ENCODE data around the gene PARP11.

The PARP11 gene

DNA sequence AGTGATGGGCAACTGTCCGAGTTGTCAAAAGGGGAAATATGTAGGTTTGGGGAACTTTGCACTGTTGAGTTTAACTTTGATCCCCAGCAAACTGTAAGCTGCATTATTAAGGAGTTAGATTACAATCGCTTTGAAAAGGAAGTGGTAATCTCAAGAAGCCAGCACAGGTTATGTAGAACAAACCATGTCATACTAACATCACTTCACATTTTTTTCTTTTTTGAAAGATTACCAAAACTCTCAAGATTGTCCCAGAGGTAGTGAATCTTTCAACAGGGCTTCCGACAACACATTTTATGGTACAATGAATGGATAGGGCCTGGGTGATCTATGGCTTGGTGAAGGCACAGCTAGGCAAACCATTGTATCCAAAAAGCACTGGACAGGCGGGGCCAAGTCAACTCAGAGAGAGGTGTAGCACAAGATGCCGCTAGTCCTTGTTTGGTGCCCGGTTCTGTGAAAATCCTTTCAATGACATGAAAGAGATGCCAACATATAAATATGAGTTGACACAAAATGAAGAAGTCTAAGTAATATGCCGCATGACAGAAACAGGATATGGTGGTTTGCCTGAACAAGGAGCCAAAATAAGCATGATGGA lies 24.3 kb upstream of the PARP11 start:
- in situ Hi-C loops (cut with HindIII; ENCODE audit: low sequenced_read_pairs): no loop called here
- DNase-seq (ENCODE audit: low read depth, low spot score): no peak
- TF ChIP-seq, protein P1, sequence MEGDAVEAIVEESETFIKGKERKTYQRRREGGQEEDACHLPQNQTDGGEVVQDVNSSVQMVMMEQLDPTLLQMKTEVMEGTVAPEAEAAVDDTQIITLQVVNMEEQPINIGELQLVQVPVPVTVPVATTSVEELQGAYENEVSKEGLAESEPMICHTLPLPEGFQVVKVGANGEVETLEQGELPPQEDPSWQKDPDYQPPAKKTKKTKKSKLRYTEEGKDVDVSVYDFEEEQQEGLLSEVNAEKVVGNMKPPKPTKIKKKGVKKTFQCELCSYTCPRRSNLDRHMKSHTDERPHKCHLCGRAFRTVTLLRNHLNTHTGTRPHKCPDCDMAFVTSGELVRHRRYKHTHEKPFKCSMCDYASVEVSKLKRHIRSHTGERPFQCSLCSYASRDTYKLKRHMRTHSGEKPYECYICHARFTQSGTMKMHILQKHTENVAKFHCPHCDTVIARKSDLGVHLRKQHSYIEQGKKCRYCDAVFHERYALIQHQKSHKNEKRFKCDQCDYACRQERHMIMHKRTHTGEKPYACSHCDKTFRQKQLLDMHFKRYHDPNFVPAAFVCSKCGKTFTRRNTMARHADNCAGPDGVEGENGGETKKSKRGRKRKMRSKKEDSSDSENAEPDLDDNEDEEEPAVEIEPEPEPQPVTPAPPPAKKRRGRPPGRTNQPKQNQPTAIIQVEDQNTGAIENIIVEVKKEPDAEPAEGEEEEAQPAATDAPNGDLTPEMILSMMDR (IDR thresholded peaks at IDR 0.05; ENCODE audit: low read depth, low read length): no peak
- H3K4me3 ChIP-seq (ENCODE audit: low read depth, low read length): no peak overlapping the region

DNA sequence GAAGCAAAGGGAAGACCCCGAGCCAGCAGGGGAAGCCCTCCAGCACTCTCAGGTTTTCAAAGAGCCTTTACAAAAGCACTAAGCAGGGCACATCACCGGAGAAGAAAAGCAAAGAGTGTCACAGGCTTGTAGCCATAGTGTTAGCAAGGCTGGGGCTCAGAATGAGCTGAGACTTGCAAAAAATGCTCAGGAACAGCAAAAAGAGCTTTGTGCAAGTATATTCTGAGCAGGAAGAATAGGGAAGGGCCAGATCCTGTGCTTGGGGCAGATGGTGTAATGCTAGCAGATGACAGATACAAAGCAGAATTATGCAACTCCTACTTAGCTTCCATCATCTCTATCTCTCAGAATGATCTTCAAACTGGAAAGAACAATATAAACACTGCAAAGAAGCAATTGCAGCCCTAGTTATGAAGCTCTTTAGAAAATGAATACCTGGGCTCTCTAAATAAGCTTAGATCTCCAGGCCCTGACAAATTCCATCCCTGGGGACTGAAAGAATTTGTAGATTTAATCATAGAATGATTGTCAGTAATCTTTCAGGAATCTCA lies 23.7 kb upstream of the PARP11 start:
- no peak overlapping the region for H3K4me3 ChIP-seq (ENCODE audit: low read depth, low read length)
- TF ChIP-seq, protein P1 (IDR thresholded peaks at IDR 0.05; ENCODE audit: low read depth, low read length): no peak
- no peak for DNase-seq (ENCODE audit: low read depth, low spot score)
- in situ Hi-C loops (cut with HindIII; ENCODE audit: low sequenced_read_pairs): no loop called here

DNA sequence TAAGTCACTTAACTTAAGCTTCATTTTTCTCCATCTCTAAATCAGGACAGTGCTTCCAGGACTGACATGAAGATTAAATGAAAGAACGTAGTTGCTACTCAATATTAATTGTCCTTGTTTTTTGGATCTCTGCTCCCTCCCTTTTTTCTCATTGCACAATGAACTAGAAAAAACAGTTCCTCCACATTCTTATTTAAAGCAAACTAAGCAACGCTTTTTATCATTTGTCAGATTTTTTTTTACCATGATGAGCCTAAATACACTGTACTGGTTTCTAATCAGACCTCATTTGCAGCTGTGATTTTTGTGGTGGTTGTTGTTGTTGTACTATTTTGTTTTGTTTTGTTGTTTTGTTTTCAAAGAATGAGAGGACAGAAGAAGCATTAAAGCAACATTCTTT lies 23.2 kb upstream of the PARP11 start:
- in situ Hi-C loops (cut with HindIII; ENCODE audit: low sequenced_read_pairs): no loop called here
- DNase-seq (ENCODE audit: low read depth, low spot score): no peak
- no peak overlapping the region for H3K4me3 ChIP-seq (ENCODE audit: low read depth, low read length)
- TF ChIP-seq, protein P1 (IDR thresholded peaks at IDR 0.05; ENCODE audit: low read depth, low read length): no peak

DNA sequence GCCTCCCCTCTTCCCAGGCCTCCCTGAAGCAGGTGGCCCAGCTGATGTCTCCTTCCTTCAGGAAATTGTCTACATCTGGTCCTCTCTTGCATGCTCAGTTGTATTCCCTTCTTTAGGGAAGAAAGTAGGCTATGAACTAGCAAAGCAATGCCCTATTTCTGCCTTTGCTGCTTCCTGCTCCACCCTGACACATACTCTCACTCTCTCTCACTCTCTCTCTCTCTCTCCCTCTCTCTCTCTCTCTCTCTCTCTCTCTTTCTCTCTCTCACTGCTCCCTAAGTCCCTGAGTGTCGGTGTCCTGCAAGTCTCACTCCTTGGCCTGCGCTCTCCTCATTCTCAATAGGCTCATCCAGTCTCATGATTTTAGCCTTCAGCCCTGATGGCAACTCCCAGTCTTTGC lies 19.4 kb upstream of the PARP11 start:
- no peak for DNase-seq (ENCODE audit: low read depth, low spot score)
- TF ChIP-seq, protein P1 (IDR thresholded peaks at IDR 0.05; ENCODE audit: low read depth, low read length): no peak
- H3K4me3 ChIP-seq (ENCODE audit: low read depth, low read length): no peak overlapping the region
- in situ Hi-C loops (cut with HindIII; ENCODE audit: low sequenced_read_pairs): no loop called here

DNA sequence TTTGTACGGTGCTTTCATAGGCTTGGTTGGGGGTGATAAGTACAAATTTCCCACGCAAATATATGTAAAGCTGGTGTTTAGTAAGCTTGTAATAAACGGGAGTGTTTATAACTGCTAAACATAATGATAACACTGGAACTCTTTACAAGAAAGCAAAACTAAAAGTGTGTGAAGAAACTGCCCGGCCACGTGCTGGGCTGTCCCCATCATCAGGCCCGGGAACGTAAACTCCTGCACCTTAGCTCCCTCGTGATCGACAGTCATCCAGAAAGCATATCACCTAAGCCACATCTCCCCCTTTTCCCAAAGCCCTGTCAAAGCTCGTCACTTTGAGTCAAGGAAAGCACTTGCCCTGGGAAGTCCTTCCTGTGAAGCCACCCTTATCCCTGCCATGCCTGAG lies 18.0 kb upstream of the PARP11 start:
- H3K4me3 ChIP-seq (ENCODE audit: low read depth, low read length): no peak overlapping the region
- DNase-seq (ENCODE audit: low read depth, low spot score): no peak
- in situ Hi-C loops (cut with HindIII; ENCODE audit: low sequenced_read_pairs): no loop called here
- TF ChIP-seq, protein P1 (IDR thresholded peaks at IDR 0.05; ENCODE audit: low read depth, low read length): no peak

DNA sequence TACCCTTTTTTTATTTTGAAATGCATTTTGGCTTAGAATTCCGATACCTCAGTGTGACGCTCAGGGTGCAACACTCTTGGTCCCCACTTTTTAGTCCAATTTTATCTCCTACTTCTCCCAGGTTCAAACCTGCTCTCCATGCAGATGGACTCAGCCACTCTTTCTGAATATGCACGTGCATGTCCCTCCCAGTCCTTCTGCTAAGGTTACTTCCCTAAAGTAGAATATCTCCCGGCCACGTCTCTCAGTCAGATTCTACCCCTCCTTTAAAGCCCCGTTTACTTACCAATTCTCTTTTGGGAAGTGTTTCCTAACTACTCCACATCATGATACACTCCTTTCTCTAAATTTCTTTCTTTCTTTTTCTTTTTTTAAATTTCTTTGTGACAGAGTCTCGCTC lies 15.5 kb upstream of the PARP11 start:
- DNase-seq (ENCODE audit: low read depth, low spot score): no peak
- H3K4me3 ChIP-seq (ENCODE audit: low read depth, low read length): no peak overlapping the region
- TF ChIP-seq, protein P1 (IDR thresholded peaks at IDR 0.05; ENCODE audit: low read depth, low read length): no peak
- in situ Hi-C loops (cut with HindIII; ENCODE audit: low sequenced_read_pairs): no loop called here

Measured in astrocyte of the spinal cord (primary cell).